Measurements from ENCODE around the gene ZNF780B.
A peak's percentile ranks its signal among the peaks of the same experiment; 100 is the strongest.

Gene ZNF780B

GRCh38 chr19:40035996-40036395 is 20.0 kb downstream of the ZNF780B start:
- DNase-seq = peak; percentile 40

- no peak for DNase-seq
Measured at GRCh38 chr19:40033989-40034560, 22.0 kb downstream of the ZNF780B start.

GRCh38 chr19:40026597-40026970 is 29.4 kb downstream of the ZNF780B start:
- no peak for DNase-seq

GRCh38 chr19:40025938-40026596 is 30.0 kb downstream of the ZNF780B start:
- DNase-seq = no peak

- no peak for DNase-seq
Measured at GRCh38 chr19:40023969-40024368, 32.1 kb downstream of the ZNF780B start.

- DNase-seq = no peak
Measured at GRCh38 chr19:40013991-40014390, 42.0 kb downstream of the ZNF780B start.

- no peak for DNase-seq
Measured at GRCh38 chr19:40009674-40010073, 46.4 kb downstream of the ZNF780B start.

GRCh38 chr19:40006273-40006691 is 49.7 kb downstream of the ZNF780B start:
- DNase-seq = peak; percentile 92

- no peak for DNase-seq
Measured at GRCh38 chr19:40005691-40006272, 50.2 kb downstream of the ZNF780B start.

- DNase-seq = peak; percentile 13
Measured at GRCh38 chr19:39998501-39998900, 57.5 kb downstream of the ZNF780B start.

- DNase-seq = peak; percentile 19
Measured at GRCh38 chr19:39997638-39998216, 58.3 kb downstream of the ZNF780B start.

- DNase-seq = peak; percentile 93
Measured at GRCh38 chr19:39996811-39997637, 59.0 kb downstream of the ZNF780B start, which contains the start of gene ZNF546. Gene ZNF546 (plus strand): TSS chr19:39997060. CDS start chr19:39998327, 1,267 bp downstream.

- peak; percentile 68 for DNase-seq
Measured at GRCh38 chr19:39996218-39996810, 59.7 kb downstream of the ZNF780B start.

GRCh38 chr19:39995794-39996193 is 60.2 kb downstream of the ZNF780B start:
- no peak for DNase-seq

- DNase-seq = no peak
Measured at GRCh38 chr19:39994361-39994760, 61.7 kb downstream of the ZNF780B start.

GRCh38 chr19:39993605-39994004 is 62.4 kb downstream of the ZNF780B start:
- DNase-seq = no peak

- no peak for DNase-seq
Measured at GRCh38 chr19:39987596-39987995, 68.4 kb downstream of the ZNF780B start.

- DNase-seq = no peak
Measured at GRCh38 chr19:39987167-39987566, 68.9 kb downstream of the ZNF780B start.

GRCh38 chr19:39986643-39987042 is 69.4 kb downstream of the ZNF780B start:
- DNase-seq = no peak

- DNase-seq = no peak
Measured at GRCh38 chr19:39983695-39984300, 72.2 kb downstream of the ZNF780B start.

- DNase-seq = no peak
Measured at GRCh38 chr19:39982883-39983282, 73.1 kb downstream of the ZNF780B start.

Measured in EL (cell line).